Dermis microvascular lymphatic vessel endothelial cell (primary cell): ENCODE data around the gene C1orf105. TPM values are rescaled to one million over a fixed set of nuclear protein-coding genes. Genes with fewer than 3 reads are reported as not detected.

Experiments
- total RNA-seq: library from RNA; depleted of rRNA; stranded (reverse); fragments of >200 nt; gene quantifications from 2 replicates; pipeline ENCODE4 v1.2.1, GENCODE V29; 2014

Gene C1orf105
- total RNA-seq, 1 donor from 2014 or later, result not detected

Other genes starting within 250 kb of the C1orf105 start
- gene PIGC, start 23.4 kb downstream of the C1orf105 start, total RNA-seq, result 13.5 and 19.6 TPM in 2 replicates
- 12.5 and 15.2 TPM in 2 replicates for gene SUCO, start 112.5 kb downstream of the C1orf105 start, total RNA-seq
- not detected in 2 replicates for gene FASLG, start 238.4 kb downstream of the C1orf105 start, total RNA-seq